CD4-positive, alpha-beta T cell treated with Interleukin-15 for 4 hours (primary cell): ENCODE measurements around the gene CIART.
"Not testable (repeated sequence)": the region's sequence is repeated elsewhere in the genome, so short reads cannot be mapped to it uniquely, and the experiment has no call there.

Source experiments
- DNase-seq: peaks from one replicate; pipeline ENCODE4 v3.0.0-alpha.2; 2020; ENCODE audit warnings: low spot score

Gene CIART

DNA sequence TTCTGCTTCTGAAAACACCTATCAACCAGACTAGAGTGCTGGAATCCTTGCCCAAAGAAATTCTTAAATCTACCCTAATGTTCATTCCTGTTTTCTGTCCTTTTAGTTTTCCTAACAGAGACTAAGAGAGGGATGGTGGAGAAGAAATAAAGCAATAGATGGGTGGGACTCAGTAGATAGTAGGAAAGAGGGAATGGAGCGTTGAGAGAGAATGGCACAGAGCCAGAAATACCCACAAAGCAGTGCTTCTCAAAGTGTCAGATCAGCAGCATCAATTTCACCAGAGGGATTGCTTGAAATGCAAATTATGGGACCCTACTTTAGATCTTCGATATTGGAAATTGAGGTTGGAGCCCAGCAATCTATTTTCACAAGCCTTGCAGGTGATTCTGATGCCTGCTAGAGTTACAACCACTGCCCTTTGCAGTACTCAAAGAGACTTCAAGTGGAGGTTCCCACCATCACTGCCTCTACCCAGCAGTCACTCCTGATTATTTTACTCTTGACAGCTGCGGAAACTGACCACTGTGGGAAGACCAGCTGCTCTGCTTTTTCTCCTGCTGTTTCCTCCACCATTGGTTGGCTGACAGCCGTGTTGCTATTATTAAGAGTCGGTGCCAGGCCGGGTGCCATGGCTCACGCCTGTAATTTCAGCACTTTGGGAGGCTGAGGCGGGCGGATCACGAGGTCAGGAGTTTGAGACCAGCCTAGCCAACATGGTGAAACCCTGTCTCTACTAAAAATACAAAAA, 27.6 kb downstream of the CIART start:
- no peak for DNase-seq

DNA sequence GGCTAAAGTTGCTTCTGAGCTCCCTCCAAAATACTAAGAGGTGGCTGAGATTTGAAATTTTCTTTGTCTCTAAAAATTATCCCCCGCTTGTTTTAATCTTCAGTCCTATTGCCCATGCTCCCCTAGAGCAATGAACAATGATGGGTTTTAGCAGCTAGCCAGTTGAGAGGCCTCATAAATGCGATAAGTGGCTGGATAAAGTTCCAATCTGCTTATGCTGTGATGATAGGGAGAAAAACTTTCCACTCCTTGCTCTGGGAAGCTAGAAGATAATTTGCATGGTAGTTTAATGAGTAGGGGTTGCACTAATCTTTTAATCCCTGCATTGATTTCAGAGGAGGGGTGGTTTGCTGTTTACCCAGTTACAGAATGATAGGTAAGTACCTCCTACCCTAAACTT, 29.4 kb downstream of the CIART start:
- no peak for DNase-seq

DNA sequence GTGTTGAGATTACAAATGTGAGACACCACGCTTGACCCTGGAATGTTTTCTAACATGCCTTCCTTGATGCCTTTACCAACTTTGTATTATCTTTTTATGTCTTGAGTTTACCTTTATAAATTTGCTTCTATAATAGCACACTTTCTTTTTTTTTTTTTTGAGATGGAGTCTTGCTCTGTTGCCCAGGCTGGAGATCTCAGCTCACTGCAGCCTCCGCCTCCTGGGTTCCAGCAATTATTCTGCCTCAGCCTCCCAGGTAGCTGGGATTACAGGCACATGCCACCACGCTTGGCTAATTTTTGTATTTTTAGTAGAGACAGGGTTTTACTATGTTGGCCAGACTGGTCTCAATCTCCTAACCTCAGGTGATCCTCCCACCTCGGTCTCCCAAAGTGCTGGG, 32.3 kb downstream of the CIART start:
- DNase-seq: not testable (repeated sequence)

DNA sequence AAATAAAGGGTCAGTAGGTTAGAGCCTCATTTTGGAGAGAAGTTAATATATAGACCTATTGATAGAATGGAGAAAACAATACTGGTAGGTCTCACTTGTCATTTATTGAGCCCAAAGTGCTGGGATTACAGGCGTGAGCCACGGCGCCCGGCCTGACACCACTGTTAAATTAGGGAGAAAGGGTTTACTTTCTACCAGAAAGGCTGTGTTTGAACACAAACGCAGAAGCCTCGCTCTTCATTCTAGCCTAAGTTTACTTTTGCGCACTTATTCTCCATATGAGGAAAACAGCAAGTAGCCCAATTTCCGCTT, 38.3 kb downstream of the CIART start:
- no peak for DNase-seq

DNA sequence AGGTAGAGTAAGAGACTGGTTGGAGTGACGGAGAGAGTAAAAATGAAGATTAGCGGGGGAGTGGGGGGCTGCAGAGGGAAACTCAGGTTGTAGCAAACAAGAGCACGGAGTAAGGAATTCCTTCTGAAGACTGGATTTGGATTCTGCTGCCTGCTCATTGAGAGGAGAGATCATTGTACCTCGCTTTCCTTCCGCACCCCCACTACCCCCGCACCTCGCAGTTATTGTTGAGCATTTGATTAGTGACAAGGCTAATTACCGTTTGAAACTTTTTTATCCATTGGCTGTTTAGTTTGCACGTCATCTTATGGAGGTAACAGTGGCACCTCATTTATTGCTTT, 39.4 kb downstream of the CIART start:
- DNase-seq: no peak

DNA sequence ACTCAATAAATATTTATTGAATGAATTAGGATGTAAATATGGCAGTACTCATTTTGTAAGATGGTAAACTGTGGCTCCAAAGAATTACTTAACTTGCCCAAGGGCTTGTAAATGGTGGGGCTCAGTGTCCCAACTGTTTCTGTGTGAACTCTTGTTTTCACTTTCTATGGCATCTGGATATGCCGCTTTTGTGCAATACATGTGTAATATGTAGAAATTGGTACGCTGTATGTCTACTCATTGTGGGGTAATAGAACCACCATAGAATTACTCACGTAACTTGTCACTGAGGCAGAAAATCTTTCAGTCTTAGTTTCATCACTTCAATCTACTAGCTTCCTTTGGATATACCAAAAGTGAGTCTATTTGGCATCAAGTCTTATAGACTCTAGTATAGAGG, 40.0 kb downstream of the CIART start:
- no peak for DNase-seq

DNA sequence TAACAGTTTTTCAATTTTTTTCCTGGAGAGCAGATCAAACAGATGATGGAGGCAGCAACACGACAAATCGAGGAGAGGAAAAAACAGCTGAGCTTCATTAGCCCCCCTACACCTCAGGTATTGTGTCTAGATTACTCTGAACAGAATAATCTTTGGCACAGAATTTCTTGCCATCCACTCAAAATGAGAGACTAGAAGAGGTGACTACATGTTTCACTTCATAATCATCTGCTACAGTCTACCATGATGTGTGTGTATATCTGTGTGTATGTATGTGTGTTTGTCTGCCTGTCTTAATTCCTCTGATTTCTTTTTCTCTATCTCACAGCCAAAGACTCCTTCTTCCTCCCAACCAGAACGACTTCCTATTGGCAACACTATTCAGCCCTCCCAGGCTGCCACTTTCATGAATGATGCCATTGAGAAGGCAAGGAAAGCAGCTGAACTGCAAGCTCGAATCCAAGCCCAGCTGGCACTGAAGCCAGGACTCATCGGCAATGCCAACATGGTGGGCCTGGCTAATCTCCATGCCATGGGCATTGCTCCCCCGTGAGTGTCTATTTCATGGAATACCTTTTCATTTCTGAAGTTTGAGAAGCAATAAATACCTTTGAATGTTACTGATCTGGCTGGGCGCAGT, 50.4 kb downstream of the CIART start:
- no peak for DNase-seq
